B cell (primary cell): ENCODE data around the gene C15orf39.

Source experiments
- EZH2 ChIP-seq: IDR thresholded peaks from 2 replicates; pipeline ENCODE4 v1.6.1; 2012; ENCODE audit warnings: borderline replicate concordance, low read depth, mild to moderate bottlenecking, moderate library complexity, low read length; ENCODE audit not compliant: insufficient read depth, poor library complexity, severe bottlenecking
- TF ChIP-seq, protein P1 (sequence below): fragments of 200-600 bp; IDR thresholded peaks from one replicate; pipeline ENCODE4 v1.8.0; 2022; ENCODE audit warnings: antibody characterized with exemption, mild to moderate bottlenecking

DNA sequence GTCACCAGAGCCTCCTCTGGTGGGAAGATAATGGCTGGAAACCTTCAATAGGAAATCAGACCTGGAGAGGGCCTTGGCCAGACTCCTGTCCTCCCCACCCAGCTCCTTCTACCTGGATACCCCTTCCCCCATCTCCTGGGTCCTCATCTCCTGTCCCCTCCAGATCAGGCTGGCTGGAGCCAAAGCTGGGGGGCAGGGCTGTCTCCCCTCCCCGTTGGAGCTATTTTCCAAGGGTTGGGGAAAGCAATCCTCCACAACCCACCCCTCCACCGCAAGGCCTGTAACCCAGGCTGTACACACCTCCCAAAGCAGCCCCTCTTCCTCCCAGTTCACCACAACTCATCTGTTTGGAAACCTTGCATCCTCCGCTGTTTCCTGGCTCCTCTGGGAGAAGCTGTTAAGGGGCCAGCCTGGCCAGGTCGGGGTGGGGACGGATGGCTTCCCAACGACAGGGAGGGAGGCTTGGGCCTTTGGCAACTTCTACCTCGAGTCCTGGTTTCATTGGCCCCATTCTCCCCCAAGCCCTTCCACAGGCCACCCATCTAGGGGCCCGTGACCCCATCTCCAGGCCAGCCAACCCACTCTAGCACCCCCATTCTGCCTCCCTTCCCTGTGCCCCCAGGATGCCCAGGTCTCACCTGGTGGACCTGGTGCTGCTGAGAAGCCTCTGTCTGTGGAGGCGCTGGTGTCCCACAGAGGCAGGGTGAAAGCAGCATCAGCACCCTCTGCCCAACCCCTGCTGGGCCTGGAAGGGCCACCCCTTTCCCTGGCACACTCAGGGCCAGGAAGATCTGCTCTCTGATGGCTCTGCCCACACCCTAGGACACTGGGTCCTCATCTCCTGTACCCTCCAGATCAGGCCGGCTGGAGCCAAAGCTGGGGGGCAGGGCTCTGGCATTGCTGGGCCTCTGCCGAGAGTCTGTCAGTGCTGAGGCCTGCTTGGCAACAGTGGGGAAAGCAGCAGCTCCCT, 34.4 kb downstream of the C15orf39 start:
- TF ChIP-seq, protein P1, sequence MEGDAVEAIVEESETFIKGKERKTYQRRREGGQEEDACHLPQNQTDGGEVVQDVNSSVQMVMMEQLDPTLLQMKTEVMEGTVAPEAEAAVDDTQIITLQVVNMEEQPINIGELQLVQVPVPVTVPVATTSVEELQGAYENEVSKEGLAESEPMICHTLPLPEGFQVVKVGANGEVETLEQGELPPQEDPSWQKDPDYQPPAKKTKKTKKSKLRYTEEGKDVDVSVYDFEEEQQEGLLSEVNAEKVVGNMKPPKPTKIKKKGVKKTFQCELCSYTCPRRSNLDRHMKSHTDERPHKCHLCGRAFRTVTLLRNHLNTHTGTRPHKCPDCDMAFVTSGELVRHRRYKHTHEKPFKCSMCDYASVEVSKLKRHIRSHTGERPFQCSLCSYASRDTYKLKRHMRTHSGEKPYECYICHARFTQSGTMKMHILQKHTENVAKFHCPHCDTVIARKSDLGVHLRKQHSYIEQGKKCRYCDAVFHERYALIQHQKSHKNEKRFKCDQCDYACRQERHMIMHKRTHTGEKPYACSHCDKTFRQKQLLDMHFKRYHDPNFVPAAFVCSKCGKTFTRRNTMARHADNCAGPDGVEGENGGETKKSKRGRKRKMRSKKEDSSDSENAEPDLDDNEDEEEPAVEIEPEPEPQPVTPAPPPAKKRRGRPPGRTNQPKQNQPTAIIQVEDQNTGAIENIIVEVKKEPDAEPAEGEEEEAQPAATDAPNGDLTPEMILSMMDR, result no peak
- TF ChIP-seq EZH2, result no peak
